ENCODE results near the gene FILIP1. TPM values are rescaled to one million over a fixed set of nuclear protein-coding genes. Genes with fewer than 3 reads are reported as not detected.

FILIP1 gene
- total RNA-seq, 4 donors from 2014 or later: 6.0 to 12.3 (median 7.2) TPM

DNA sequence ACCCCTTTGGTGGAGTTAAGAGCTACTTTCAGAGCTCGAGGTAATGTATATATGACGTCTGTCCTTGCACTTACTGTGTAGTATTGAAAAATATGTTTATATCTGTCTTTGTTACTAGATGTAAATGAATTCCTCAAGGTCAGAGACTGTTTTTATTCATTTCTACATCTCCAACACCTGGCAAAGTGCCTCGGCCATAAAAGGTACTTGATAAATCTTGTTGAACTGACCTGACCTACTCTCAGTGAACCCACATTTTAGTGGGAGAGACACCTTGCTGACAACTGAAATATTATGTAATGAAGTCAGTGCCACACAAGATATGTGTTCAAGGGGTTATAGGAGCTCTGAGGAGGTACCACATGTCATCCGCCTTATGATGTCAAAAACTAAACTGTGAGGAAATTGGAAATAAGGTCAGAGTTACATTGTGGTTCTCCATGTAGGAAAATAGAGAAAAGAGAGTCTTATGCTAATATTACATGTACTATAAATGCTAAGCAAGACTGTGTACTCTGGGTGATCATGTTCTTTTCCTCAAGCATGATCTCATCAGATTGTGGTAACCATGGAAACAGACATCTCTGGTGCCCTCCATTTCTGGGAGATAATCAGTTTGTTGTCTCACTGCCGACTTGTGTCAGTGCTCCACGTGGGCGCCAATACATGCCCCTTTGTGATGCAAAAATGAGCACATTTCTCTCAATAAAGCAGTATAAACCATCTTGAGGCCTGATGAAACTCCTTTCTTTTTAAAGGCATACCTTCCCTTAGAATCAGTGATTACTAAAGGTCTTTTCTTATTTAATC, 203.3 kb downstream of the FILIP1 start:
- Histone ChIP-seq H3K9me3 (no peaks in the 10 kb centered on the region), H3K36me3 (no peaks in the 10 kb centered on the region), H3K4me1 (peaks cover 0 to 11% (median 0%) of the 10 kb centered on the region in 4 donors), H3K4me3 (no peak overlapping the region), H3K27me3 (no peaks in the 10 kb centered on the region), H3K27ac (no peak overlapping the region)
- DNase-seq: no peak
- intact Hi-C loops (cut with DNase I; ENCODE audit: low total_unique reads): no loop called here
- TF ChIP-seq POLR2AphosphoS5 (IDR thresholded peaks at IDR 0.05): no peak
- TF ChIP-seq, protein P1, sequence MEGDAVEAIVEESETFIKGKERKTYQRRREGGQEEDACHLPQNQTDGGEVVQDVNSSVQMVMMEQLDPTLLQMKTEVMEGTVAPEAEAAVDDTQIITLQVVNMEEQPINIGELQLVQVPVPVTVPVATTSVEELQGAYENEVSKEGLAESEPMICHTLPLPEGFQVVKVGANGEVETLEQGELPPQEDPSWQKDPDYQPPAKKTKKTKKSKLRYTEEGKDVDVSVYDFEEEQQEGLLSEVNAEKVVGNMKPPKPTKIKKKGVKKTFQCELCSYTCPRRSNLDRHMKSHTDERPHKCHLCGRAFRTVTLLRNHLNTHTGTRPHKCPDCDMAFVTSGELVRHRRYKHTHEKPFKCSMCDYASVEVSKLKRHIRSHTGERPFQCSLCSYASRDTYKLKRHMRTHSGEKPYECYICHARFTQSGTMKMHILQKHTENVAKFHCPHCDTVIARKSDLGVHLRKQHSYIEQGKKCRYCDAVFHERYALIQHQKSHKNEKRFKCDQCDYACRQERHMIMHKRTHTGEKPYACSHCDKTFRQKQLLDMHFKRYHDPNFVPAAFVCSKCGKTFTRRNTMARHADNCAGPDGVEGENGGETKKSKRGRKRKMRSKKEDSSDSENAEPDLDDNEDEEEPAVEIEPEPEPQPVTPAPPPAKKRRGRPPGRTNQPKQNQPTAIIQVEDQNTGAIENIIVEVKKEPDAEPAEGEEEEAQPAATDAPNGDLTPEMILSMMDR (IDR thresholded peaks at IDR 0.05): no peak
- 80 to 87% methylated on average over 6 to 7 of the region's 7 CpGs for WGBS, 2 donors (ENCODE audit: low coverage in 1 of 2)
- in situ Hi-C loops (cut with MboI; ENCODE audit: low pct_ligation_motif_present in 1 of 4, low pct_unique_long_range_greater_than_20kb in 1 of 4, low sequenced_read_pairs in 3 of 4): loop anchor here in 2 of 4 donors (10.0 kb wide), 1 partner anchor 234 kb away; no protein-coding TSS in a partner anchor

DNA sequence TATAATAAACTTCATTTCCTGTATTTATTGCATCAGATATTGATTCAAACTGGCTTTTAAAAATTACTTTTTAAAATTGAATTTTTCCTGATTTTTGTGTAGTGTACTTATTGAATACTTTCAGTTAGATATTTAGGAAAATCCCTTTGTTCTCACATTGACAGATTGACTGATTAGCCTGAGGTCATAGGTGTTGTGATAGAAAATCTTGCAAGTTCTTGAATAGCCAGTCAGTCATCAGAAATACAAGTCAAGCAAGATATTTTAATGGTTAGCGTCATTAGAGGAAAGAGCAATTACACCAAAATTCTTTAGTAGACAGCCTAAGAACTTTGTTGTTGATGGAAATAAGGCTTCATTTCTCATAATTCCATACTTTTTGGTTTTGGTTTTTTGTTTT, 205.6 kb downstream of the FILIP1 start:
- TF ChIP-seq EP300 (IDR thresholded peaks at IDR 0.05; ENCODE audit: low read depth) (no peak), POLR2AphosphoS5 (IDR thresholded peaks at IDR 0.05) (no peak), POLR2A (IDR thresholded peaks at IDR 0.05) (no peak)
- TF ChIP-seq, protein P1 (IDR thresholded peaks at IDR 0.05): no peak
- Histone ChIP-seq H3K4me3 (no peak overlapping the region), H3K27me3 (no peaks in the 10 kb centered on the region), H3K9me3 (no peaks in the 10 kb centered on the region), H3K36me3 (no peaks in the 10 kb centered on the region), H3K27ac (no peak overlapping the region), H3K4me1 (peaks cover 0 to 19% (median 3%) of the 10 kb centered on the region in 4 donors)
- DNase-seq: no peak
- in situ Hi-C loops (cut with MboI; ENCODE audit: low pct_ligation_motif_present in 1 of 4, low pct_unique_long_range_greater_than_20kb in 1 of 4, low sequenced_read_pairs in 3 of 4): no loop called here
- 75 to 93% methylated on average over 1 of the region's 1 CpG for WGBS, 2 donors (ENCODE audit: low coverage in 1 of 2)
- intact Hi-C loops (cut with DNase I; ENCODE audit: low total_unique reads): no loop called here

DNA sequence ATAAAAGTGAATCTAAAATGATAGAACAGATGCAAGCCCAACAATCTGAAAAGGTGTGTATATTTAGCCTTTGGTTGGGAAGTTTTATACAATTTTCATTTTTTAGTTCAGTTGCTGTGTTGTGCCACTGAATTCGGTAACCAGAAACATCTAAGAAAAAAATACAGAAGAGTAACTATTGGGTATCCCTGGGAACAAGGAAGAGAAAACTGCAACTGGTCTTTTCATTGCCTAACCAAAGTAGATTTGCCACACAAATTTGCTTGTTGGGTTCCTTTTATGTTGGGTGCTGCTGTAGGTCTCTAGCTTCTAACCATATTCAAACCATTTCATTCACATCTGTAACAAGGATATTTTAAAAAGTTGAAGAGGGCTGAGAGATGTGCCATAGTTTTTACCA, 206.2 kb downstream of the FILIP1 start:
- 71 to 89% methylated on average over 1 of the region's 1 CpG for WGBS, 2 donors (ENCODE audit: low coverage in 1 of 2)
- in situ Hi-C loops (cut with MboI; ENCODE audit: low pct_ligation_motif_present in 1 of 4, low pct_unique_long_range_greater_than_20kb in 1 of 4, low sequenced_read_pairs in 3 of 4) (no loop called here), intact Hi-C loops (cut with DNase I; ENCODE audit: low total_unique reads) (no loop called here)
- DNase-seq: no peak
- Histone ChIP-seq H3K27me3 (no peaks in the 10 kb centered on the region), H3K36me3 (no peaks in the 10 kb centered on the region), H3K9me3 (no peaks in the 10 kb centered on the region), H3K4me3 (no peak overlapping the region), H3K27ac (no peak overlapping the region), H3K4me1 (peaks cover 5 to 25% (median 9%) of the 10 kb centered on the region in 4 donors)
- no peak for TF ChIP-seq EP300 (IDR thresholded peaks at IDR 0.05; ENCODE audit: low read depth)
- TF ChIP-seq, protein P1 (IDR thresholded peaks at IDR 0.05): no peak
- TF ChIP-seq POLR2A (IDR thresholded peaks at IDR 0.05): no peak
- TF ChIP-seq POLR2AphosphoS5 (IDR thresholded peaks at IDR 0.05): no peak

DNA sequence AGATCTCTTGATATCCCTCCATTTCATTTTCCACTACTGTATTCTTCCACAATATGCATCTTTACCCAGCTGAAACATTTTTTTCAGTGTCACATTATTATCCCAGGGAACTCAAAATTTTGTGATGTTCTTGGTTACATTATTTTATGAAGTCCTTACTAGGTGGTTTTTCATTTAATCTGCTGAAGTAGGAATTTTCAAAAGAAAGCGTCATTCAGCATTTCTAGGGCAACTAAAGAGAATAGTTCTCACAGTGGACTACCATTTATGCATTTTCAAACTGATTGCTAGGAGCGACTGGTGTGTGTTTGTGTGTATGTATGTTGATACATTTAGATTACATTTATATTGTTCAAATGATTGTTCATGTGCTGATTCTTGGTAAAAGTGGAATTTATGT, 206.6 kb downstream of the FILIP1 start:
- in situ Hi-C loops (cut with MboI; ENCODE audit: low pct_ligation_motif_present in 1 of 4, low pct_unique_long_range_greater_than_20kb in 1 of 4, low sequenced_read_pairs in 3 of 4): no loop called here

More for the DNA sequence above, 206.6 kb downstream of the FILIP1 start:
- Histone ChIP-seq H3K9me3 (no peaks in the 10 kb centered on the region), H3K4me1 (peaks cover 10 to 30% (median 12%) of the 10 kb centered on the region in 4 donors), H3K27me3 (no peaks in the 10 kb centered on the region), H3K36me3 (no peaks in the 10 kb centered on the region), H3K27ac (no peak overlapping the region), H3K4me3 (no peak overlapping the region)
- intact Hi-C loops (cut with DNase I; ENCODE audit: low total_unique reads): no loop called here
- 96 to 97% methylated on average over 2 of the region's 2 CpGs for WGBS, 2 donors (ENCODE audit: low coverage in 1 of 2)
- no peak for DNase-seq
- TF ChIP-seq EP300 (IDR thresholded peaks at IDR 0.05; ENCODE audit: low read depth): no peak
- TF ChIP-seq POLR2A (IDR thresholded peaks at IDR 0.05): no peak
- TF ChIP-seq, protein P1 (IDR thresholded peaks at IDR 0.05): no peak
- TF ChIP-seq POLR2AphosphoS5 (IDR thresholded peaks at IDR 0.05): no peak
